Type B pancreatic cell (in vitro differentiated cells): ENCODE measurements around the gene THADA. TPM values are rescaled to one million over a fixed set of nuclear protein-coding genes. Genes with fewer than 3 reads are reported as not detected.
A peak's percentile ranks its signal among the peaks of the same experiment; 100 is the strongest.

ENCODE experiments used
- DNase-seq: peaks from one replicate; pipeline ENCODE4 v3.0.0; 2021; ENCODE audit warnings: mixed read lengths; ENCODE audit not compliant: unreplicated experiment; ENCODE audit errors: extremely low spot score
- H3K27ac Mint-ChIP-seq: 2 replicates; pipeline ENCODE4 v1.8.0; 2021; ENCODE audit warnings: mild to moderate bottlenecking, mixed read lengths
- H3K27me3 Mint-ChIP-seq: 2 replicates; pipeline ENCODE4 v1.8.0; 2021; ENCODE audit warnings: mixed read lengths
- H3K36me3 Mint-ChIP-seq: 2 replicates; pipeline ENCODE4 v1.8.0; 2021; ENCODE audit warnings: mixed read lengths
- H3K4me1 Mint-ChIP-seq: one replicate; pipeline ENCODE4 v1.8.0; 2021; ENCODE audit warnings: mixed read lengths; ENCODE audit not compliant: unreplicated experiment
- H3K4me3 Mint-ChIP-seq: 2 replicates; pipeline ENCODE4 v1.8.0; 2021; ENCODE audit warnings: mild to moderate bottlenecking, mixed read lengths
- H3K9me3 Mint-ChIP-seq: 2 replicates; pipeline ENCODE4 v1.8.0; 2021; ENCODE audit warnings: mixed read lengths
- total RNA-seq: library from RNA; stranded (reverse); gene quantifications from 2 replicates; pipeline ENCODE4 v1.2.1, GENCODE V29; 2021; ENCODE audit warnings: low replicate concordance
- TF ChIP-seq, protein P1 (sequence below): fragments of 200-600 bp; sonication (generic); conservative IDR thresholded peaks from 2 replicates; pipeline ENCODE4 v1.5.0; 2021; ENCODE audit warnings: antibody characterized with exemption, mild to moderate bottlenecking

The THADA gene
- total RNA-seq, 1 donor from 2014 or later: 35.6 TPM

DNA sequence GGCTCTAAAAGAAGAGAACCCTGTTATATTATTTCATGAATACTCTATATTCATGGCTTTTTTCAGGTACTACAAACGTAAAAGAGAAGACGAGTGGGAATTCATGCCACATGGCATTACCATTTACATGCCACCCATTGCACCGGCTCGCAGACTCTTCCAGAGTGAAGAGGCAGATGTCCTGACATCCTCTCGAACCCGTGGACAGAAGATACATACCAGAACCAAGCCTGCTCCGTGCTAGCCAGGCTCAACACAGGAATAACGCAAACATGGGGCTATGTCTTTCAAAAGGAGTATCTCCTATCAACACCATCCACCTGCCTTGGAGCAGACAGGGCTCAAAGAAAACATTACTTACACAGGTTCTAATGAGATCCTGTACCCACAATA is 168.8 kb downstream of the THADA start:
- Mint-ChIP-seq H3K4me3 (peak overlapping the region; percentile 37), H3K9me3 (no peaks in the 10 kb centered on the region), H3K36me3 (peaks cover 20% of the 10 kb centered on the region), H3K4me1 (peaks cover 39% of the 10 kb centered on the region), H3K27ac (peak overlapping the region; percentile 97), H3K27me3 (no peaks in the 10 kb centered on the region)
- TF ChIP-seq, protein P1, sequence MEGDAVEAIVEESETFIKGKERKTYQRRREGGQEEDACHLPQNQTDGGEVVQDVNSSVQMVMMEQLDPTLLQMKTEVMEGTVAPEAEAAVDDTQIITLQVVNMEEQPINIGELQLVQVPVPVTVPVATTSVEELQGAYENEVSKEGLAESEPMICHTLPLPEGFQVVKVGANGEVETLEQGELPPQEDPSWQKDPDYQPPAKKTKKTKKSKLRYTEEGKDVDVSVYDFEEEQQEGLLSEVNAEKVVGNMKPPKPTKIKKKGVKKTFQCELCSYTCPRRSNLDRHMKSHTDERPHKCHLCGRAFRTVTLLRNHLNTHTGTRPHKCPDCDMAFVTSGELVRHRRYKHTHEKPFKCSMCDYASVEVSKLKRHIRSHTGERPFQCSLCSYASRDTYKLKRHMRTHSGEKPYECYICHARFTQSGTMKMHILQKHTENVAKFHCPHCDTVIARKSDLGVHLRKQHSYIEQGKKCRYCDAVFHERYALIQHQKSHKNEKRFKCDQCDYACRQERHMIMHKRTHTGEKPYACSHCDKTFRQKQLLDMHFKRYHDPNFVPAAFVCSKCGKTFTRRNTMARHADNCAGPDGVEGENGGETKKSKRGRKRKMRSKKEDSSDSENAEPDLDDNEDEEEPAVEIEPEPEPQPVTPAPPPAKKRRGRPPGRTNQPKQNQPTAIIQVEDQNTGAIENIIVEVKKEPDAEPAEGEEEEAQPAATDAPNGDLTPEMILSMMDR: no peak
- no peak for DNase-seq

DNA sequence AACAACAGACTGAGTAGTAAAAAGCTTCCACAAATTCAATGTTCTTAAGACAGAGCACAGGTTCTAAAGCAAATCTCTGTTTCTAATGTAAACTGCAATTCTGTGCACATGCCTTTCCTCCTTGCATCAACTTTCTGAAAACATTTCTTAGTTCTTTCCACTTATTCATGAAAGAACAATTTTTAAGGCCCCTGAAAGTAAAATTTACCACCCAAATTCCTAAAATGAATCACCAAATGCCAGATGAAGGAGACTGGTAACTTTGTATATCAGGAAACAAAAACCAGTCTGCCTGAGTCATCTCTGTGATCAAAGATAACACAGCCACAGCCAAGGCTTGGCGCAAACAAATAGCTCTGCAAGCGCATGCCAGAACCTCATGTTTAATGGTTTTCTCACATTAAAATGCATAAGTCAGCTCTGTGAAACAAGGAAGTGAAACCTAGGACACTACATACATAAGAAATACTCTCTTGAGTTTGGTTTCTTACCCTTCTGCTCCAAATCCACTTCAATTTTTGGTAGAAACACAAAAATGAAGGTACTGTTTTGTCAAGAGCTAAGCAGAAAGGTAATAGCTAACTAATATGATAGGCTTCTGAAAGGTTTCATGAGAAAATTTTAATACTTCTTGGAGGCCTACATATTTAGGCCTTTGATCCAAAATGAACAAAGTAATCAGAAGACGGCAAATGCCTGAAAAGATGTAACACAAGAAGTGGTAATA is 169.4 kb downstream of the THADA start:
- Mint-ChIP-seq H3K9me3 (no peaks in the 10 kb centered on the region), H3K36me3 (peaks cover 20% of the 10 kb centered on the region), H3K27ac (peak overlapping the region; percentile 97), H3K4me1 (peaks cover 40% of the 10 kb centered on the region), H3K27me3 (no peaks in the 10 kb centered on the region), H3K4me3 (peak overlapping the region; percentile 37)
- DNase-seq: no peak
- TF ChIP-seq, protein P1: no peak

DNA sequence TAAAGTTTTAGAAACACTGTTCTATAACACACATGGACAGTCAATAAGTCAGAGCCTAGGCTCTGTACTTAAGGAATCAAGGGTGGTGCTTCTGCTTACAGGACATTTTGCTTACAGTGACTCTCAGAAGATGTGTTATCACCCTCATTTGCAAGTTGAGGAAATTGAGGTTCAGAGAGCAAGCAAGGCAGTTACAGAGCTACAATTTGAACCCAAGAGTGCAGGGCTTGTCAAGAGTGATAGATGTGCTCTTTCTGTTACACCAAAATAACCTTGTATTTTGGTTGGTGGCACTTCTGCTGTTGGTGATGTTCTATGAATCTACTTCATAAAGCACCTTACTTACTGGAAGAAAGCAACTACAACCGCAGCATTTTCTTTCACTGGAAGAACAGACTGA is 170.2 kb downstream of the THADA start:
- H3K36me3 Mint-ChIP-seq: peaks cover 16% of the 10 kb centered on the region
- H3K9me3 Mint-ChIP-seq: no peaks in the 10 kb centered on the region
- peak overlapping the region; percentile 97 for H3K27ac Mint-ChIP-seq
- H3K4me3 Mint-ChIP-seq: no peak overlapping the region
- DNase-seq: no peak
- H3K4me1 Mint-ChIP-seq: peaks cover 42% of the 10 kb centered on the region
- H3K27me3 Mint-ChIP-seq: no peaks in the 10 kb centered on the region
- TF ChIP-seq, protein P1: no peak

DNA sequence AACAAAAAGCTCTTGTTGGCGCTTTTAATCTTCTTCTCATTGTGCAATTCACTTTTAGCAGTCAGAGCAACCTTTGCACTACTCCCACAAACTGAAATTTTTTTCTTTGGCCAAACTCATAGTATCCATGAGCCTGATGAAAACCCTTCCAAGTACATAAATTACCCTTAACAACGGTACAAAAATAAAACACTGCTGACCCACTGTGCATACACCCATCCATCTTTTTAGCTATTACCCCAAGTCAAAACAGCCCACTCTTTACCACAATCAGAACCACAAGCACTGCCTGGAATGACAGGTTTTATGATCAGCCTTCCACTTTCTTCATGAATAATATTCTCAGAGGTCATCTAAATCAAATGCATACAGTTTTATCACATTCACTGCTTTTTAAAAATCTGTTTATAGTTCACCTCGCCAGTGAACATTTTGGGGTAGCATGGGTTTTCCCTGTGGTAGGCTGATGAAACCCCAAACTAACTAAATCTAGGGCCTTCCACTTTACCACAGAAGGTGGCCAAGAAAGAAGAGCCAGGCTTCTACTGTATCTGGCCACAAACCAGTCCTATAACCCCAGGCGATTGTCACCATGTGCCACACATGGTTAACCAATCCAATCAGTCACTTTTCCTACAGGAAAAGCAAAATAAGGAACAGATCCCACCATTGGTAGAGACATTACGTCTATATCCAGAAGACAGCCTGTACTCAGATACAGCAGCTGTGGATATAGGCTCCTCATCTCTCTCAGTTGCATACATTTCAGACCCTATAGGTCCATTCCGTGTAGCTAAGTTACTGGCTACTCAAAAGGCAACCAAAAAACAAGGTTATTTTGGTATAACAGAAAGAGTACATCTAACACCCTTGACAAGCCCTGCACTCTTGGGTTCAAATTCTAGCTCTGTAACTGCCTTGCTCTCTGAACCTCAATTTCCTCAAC is 171.3 kb downstream of the THADA start:
- H3K4me3 Mint-ChIP-seq: peak overlapping the region; percentile 6
- no peaks in the 10 kb centered on the region for H3K9me3 Mint-ChIP-seq
- DNase-seq: no peak
- TF ChIP-seq, protein P1: no peak
- peaks cover 16% of the 10 kb centered on the region for H3K36me3 Mint-ChIP-seq
- peaks cover 47% of the 10 kb centered on the region for H3K4me1 Mint-ChIP-seq
- peak overlapping the region; percentile 97 for H3K27ac Mint-ChIP-seq
- no peaks in the 10 kb centered on the region for H3K27me3 Mint-ChIP-seq

DNA sequence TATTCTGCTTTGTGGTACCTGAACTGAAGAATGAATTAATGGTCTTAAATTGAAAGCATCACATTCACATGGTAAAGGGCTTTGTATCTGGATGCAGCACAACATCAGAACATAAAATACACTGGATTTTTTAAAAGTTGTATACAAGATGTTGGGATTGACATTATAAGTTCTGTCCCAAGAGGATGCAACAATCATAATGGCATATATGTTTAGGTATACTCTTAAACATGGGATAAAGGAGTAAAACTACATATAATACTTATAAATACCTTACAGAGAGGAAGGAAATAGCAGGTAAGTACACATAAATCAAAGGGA is 171.9 kb downstream of the THADA start:
- Mint-ChIP-seq H3K36me3 (peaks cover 16% of the 10 kb centered on the region), H3K27ac (peak overlapping the region; percentile 97), H3K4me3 (peak overlapping the region; percentile 6), H3K9me3 (no peaks in the 10 kb centered on the region), H3K27me3 (no peaks in the 10 kb centered on the region), H3K4me1 (peaks cover 52% of the 10 kb centered on the region)
- TF ChIP-seq, protein P1: no peak
- no peak for DNase-seq
